Prostate gland (tissue), 2 donors: ENCODE results near the gene RSPRY1. TPM values are rescaled to one million over a fixed set of nuclear protein-coding genes. Genes with fewer than 3 reads are reported as not detected.

Experiments
- DNase-seq: peaks from one replicate; pipeline ENCODE4 v3.0.0-alpha.2; 2019; ENCODE audit warnings: low spot score
- H3K27ac ChIP-seq, 2 donors: fragments of 200-600 bp; sonication (generic); 2 replicates each; pipeline ENCODE4 v1.5.1; 2017 to 2019
- H3K27me3 ChIP-seq: fragments of 200-600 bp; sonication (generic); replicated peaks from 2 replicates; pipeline ENCODE4 v1.5.1; 2019; ENCODE audit not compliant: insufficient read depth
- H3K36me3 ChIP-seq, 2 donors: fragments of 200-600 bp; sonication (generic); 1 replicate in 1 of 2; 2 replicates in 1 of 2; pipeline versions ENCODE4 v1.5.1 to v1.8.1; 2017 to 2019
- H3K4me1 ChIP-seq: fragments of 200-600 bp; sonication (generic); replicated peaks from 2 replicates; pipeline ENCODE4 v1.5.1; 2019
- H3K4me3 ChIP-seq, 2 donors: fragments of 200-600 bp; sonication (generic); 2 replicates each; pipeline ENCODE4 v1.5.1; 2017 to 2019
- H3K9me3 ChIP-seq: fragments of 200-600 bp; sonication (generic); 2 replicates; pipeline ENCODE4 v1.5.1; 2017
- CTCF ChIP-seq, 4 experiments: fragments of 200-600 bp in 2 of 4; fragments of 450-650 bp in 2 of 4; sonication (generic) in 2 of 4; IDR thresholded peaks; 1 replicate in 3 of 4; 2 replicates in 1 of 4; pipeline ENCODE4 v1.5.1; 2016 to 2019; ENCODE audit warnings: antibody characterized with exemption in 4 of 4, mild to moderate bottlenecking in 2 of 4, moderate library complexity in 2 of 4
- POLR2A ChIP-seq: fragments of 450-650 bp; IDR thresholded peaks from one replicate; pipeline ENCODE4 v1.6.1; 2016; ENCODE audit warnings: antibody characterized with exemption, mild to moderate bottlenecking
- POLR2AphosphoS5 ChIP-seq: sonication (generic); formaldehyde crosslinking; IDR thresholded peaks from one replicate; pipeline ENCODE4 v1.6.1; 2017; ENCODE audit warnings: antibody characterized with exemption
- WGBS: methylation state at CpG from one replicate; pipeline ENCODE4 v1.1.5; 2018; 5-methylcytosine and 5-hydroxymethylcytosine counted together
- intact Hi-C: fragments of 100-400 bp; cut with DNase I; formaldehyde crosslinking; loops from one replicate; pipeline ENCODE4 v1.14.2; 2022
- total RNA-seq, 2 donors: library from RNA; depleted of rRNA; stranded (reverse); fragments of >200 nt; gene quantifications; one replicate each; pipeline ENCODE4 v1.1.0, GENCODE V29; 2016

RSPRY1 gene
- total RNA-seq, 2 donors from 2014 or later: 35.8 to 45.3 TPM

DNA sequence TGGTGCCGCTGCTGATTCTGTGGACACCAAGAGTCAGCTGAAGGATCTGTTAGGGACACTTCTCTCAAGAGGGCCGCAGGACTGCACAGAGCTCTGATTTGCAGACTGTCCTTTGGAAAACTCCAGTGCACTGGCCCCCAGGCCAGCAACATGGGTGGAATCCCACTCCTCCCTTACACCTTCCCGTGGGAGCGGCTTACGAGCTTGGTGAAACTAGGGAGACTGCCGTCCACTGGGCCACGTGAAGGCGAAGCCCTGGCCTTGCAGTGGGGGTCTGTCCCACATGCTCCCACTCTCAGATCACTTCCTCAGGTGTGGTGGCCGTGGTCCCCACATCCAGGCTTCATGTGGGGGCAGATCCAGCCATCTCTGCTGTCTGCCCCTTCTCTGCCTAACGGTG is 36.7 kb upstream of the RSPRY1 start:
- Histone ChIP-seq H3K36me3 (peaks cover 0 to 8% of the 10 kb centered on the region in 2 donors), H3K9me3 (no peaks in the 10 kb centered on the region), H3K27ac (no peak overlapping the region), H3K4me1 (no peaks in the 10 kb centered on the region), H3K4me3 (no peak overlapping the region), H3K27me3 (no peaks in the 10 kb centered on the region)
- no peak for TF ChIP-seq POLR2A
- TF ChIP-seq CTCF (IDR thresholded peaks at IDR 0.05): no peak
- no peak for TF ChIP-seq POLR2AphosphoS5
- intact Hi-C loops: no loop called here
- 92% methylated on average over 10 of the region's 10 CpGs for WGBS
- no peak for DNase-seq

DNA sequence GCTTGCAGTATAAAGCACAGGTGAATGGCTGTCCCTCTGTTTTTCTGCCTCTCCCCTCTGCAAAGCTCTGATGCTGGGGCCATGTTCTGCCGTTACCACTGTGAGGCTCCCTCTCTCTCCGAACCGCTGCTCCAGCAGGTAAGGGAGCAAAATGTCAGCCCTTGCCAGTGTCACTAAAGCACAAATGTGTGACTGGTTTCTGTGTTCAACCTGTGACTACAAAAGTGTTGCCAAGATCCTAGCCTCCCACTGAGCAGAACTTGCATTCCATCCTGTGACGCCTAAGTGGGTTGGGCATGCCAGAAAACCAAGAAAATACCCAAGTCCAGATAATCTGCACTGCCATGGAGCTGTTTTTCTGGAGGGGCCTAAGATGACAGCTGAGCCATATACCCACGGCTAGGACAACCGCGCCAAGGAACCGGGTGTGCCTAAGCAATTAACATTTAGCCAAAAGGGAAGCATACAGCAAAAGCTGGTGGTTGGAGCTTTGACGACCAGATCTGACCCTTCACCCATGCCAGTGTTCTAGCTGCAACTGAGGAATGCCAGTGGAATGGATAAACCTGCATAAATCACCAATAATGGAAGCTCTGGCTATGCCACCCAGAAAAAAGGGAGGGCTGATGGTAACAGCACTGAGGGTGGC is 35.3 kb upstream of the RSPRY1 start:
- Histone ChIP-seq H3K27me3 (no peaks in the 10 kb centered on the region), H3K9me3 (no peaks in the 10 kb centered on the region), H3K27ac (no peak overlapping the region), H3K4me3 (no peak overlapping the region), H3K36me3 (peaks cover 0 to 10% of the 10 kb centered on the region in 2 donors), H3K4me1 (no peaks in the 10 kb centered on the region)
- intact Hi-C loops: no loop called here
- no peak for TF ChIP-seq POLR2AphosphoS5
- TF ChIP-seq POLR2A: no peak
- no peak for TF ChIP-seq CTCF (IDR thresholded peaks at IDR 0.05)
- no peak for DNase-seq
- WGBS: 89% methylated on average over 9 of the region's 9 CpGs

DNA sequence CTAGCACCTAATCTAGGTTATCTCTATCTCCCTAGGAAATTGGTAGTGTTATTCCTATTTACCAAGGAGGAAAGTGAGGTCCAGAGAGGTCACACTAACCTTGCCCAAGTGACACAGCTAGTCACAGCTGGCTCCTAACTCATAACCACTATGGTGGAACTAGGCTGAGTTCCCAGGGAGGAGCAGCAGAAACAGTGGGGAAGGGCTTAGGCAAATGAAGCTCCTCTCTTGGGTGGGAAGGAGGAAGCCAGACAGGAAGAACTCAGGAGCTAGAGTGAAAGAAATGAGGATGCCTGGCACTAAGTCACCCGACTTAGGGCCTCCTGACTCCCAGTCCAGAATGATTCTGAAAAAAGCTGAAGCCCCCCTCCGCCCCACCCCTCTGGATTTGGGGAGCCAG is 34.8 kb upstream of the RSPRY1 start:
- WGBS: 91% methylated on average over 2 of the region's 2 CpGs
- H3K9me3 ChIP-seq: no peaks in the 10 kb centered on the region
- DNase-seq: no peak
- H3K27ac ChIP-seq: no peak overlapping the region
- peaks cover 0 to 10% of the 10 kb centered on the region in 2 donors for H3K36me3 ChIP-seq
- no peak overlapping the region for H3K4me3 ChIP-seq
- no peak for TF ChIP-seq POLR2AphosphoS5
- no peak for TF ChIP-seq CTCF (IDR thresholded peaks at IDR 0.05)
- no peak for TF ChIP-seq POLR2A
- no peaks in the 10 kb centered on the region for H3K4me1 ChIP-seq
- intact Hi-C loops: no loop called here
- no peaks in the 10 kb centered on the region for H3K27me3 ChIP-seq

- H3K9me3 ChIP-seq: no peaks in the 10 kb centered on the region
- DNase-seq: no peak
- 65% methylated on average over 4 of the region's 4 CpGs for WGBS
- no peaks in the 10 kb centered on the region for H3K27me3 ChIP-seq
- H3K4me3 ChIP-seq: no peak overlapping the region
- H3K36me3 ChIP-seq: peaks cover 0 to 10% of the 10 kb centered on the region in 2 donors
- intact Hi-C loops: no loop called here
- no peak overlapping the region for H3K27ac ChIP-seq
- TF ChIP-seq POLR2AphosphoS5 (no peak), CTCF (IDR thresholded peaks at IDR 0.05) (no peak), POLR2A (no peak)
- H3K4me1 ChIP-seq: no peaks in the 10 kb centered on the region
Observed at GRCh38 chr16:57152096-57153093, 33.7 kb upstream of the RSPRY1 start.
